ENCODE data around the gene PLXNB3. TPM values are rescaled to one million over a fixed set of nuclear protein-coding genes. Genes with fewer than 3 reads are reported as not detected.
A peak's percentile ranks its signal among the peaks of the same experiment; 100 is the strongest.
"Not testable (repeated sequence)": the region's sequence is repeated elsewhere in the genome, so short reads cannot be mapped to it uniquely, and the experiment has no call there.

Gene PLXNB3
- total RNA-seq, 2 donors from 2014 or later, result 0.48 to 2.4 TPM

GRCh38 chrX:153727123-153727931, 36.7 kb upstream of the PLXNB3 start:
- H3K9me3 Mint-ChIP-seq, result peaks cover 6% of the 10 kb centered on the region

GRCh38 chrX:153728095-153728494, 36.0 kb upstream of the PLXNB3 start:
- DNase-seq (ENCODE audit: low spot score) (no peak), ATAC-seq (no peak)
- H3K27ac Mint-ChIP-seq, result peak overlapping the region in 1 of 2 donors; percentile 60
- H3K27me3 Mint-ChIP-seq, result peaks cover 0 to 3% of the 10 kb centered on the region in 2 donors
- peaks cover 16 to 27% of the 10 kb centered on the region in 2 donors for H3K4me1 Mint-ChIP-seq (ENCODE audit: low read depth in 2 of 2)
- peaks cover 6% of the 10 kb centered on the region for H3K9me3 Mint-ChIP-seq
- peaks cover 15% of the 10 kb centered on the region for H3K36me3 Mint-ChIP-seq
- peak overlapping the region; percentile 75 for H3K4me3 Mint-ChIP-seq

More at GRCh38 chrX:153727123-153727931, 36.7 kb upstream of the PLXNB3 start:
- Mint-ChIP-seq H3K4me3 (peak overlapping the region; percentile 75), H3K27me3 (peaks cover 0 to 3% of the 10 kb centered on the region in 2 donors), H3K36me3 (peaks cover 15% of the 10 kb centered on the region), H3K4me1 (ENCODE audit: low read depth in 2 of 2) (peaks cover 22 to 31% of the 10 kb centered on the region in 2 donors), H3K27ac (peak overlapping the region; percentile 60 to 84)
- DNase-seq (ENCODE audit: low spot score) (no peak), ATAC-seq (no peak)

GRCh38 chrX:153728951-153729631, 35.0 kb upstream of the PLXNB3 start:
- DNase-seq (ENCODE audit: low spot score), result no peak
- Mint-ChIP-seq H3K27ac (no peak overlapping the region), H3K27me3 (peaks cover 0 to 3% of the 10 kb centered on the region in 2 donors), H3K4me1 (ENCODE audit: low read depth in 2 of 2) (peaks cover 16 to 27% of the 10 kb centered on the region in 2 donors), H3K36me3 (peaks cover 15% of the 10 kb centered on the region), H3K9me3 (peaks cover 6% of the 10 kb centered on the region), H3K4me3 (no peak overlapping the region)
- no peak for ATAC-seq

- ATAC-seq; H3K4me3 Mint-ChIP-seq; H3K27ac Mint-ChIP-seq; H3K9me3 Mint-ChIP-seq; DNase-seq (ENCODE audit: low spot score); H3K27me3 Mint-ChIP-seq: not testable (repeated sequence)
- Mint-ChIP-seq H3K4me1 (ENCODE audit: low read depth in 2 of 2) (peaks cover 20 to 31% of the 10 kb centered on the region in 2 donors), H3K36me3 (peaks cover 18% of the 10 kb centered on the region)
These were observed 33.9 kb upstream of the PLXNB3 start for GRCh38 chrX:153730115-153730514.

- peaks cover 6% of the 10 kb centered on the region for H3K9me3 Mint-ChIP-seq
- peaks cover 26 to 38% of the 10 kb centered on the region in 2 donors for H3K4me1 Mint-ChIP-seq (ENCODE audit: low read depth in 2 of 2)
- ATAC-seq (peak; percentile 57 to 65), DNase-seq (ENCODE audit: low spot score) (no peak)
- peak overlapping the region; percentile 85 for H3K4me3 Mint-ChIP-seq
- peak overlapping the region; percentile 78 to 79 for H3K27ac Mint-ChIP-seq
- peaks cover 18% of the 10 kb centered on the region for H3K36me3 Mint-ChIP-seq
- H3K27me3 Mint-ChIP-seq, result peaks cover 0 to 3% of the 10 kb centered on the region in 2 donors
These were observed 32.8 kb upstream of the PLXNB3 start for GRCh38 chrX:153731117-153731844.

- Mint-ChIP-seq H3K4me1 (ENCODE audit: low read depth in 2 of 2) (peaks cover 26 to 37% of the 10 kb centered on the region in 2 donors), H3K4me3 (peak overlapping the region; percentile 85), H3K36me3 (peaks cover 18% of the 10 kb centered on the region), H3K27ac (peak overlapping the region; percentile 78 to 79), H3K9me3 (peaks cover 6% of the 10 kb centered on the region), H3K27me3 (peaks cover 0 to 3% of the 10 kb centered on the region in 2 donors)
- ATAC-seq (no peak), DNase-seq (ENCODE audit: low spot score) (no peak)
These were observed 32.2 kb upstream of the PLXNB3 start for GRCh38 chrX:153731845-153732215.

- Mint-ChIP-seq H3K4me3 (no peak overlapping the region), H3K9me3 (peaks cover 6% of the 10 kb centered on the region), H3K36me3 (peaks cover 18% of the 10 kb centered on the region), H3K27me3 (peaks cover 0 to 3% of the 10 kb centered on the region in 2 donors), H3K27ac (peak overlapping the region; percentile 78 to 79), H3K4me1 (ENCODE audit: low read depth in 2 of 2) (peaks cover 26 to 33% of the 10 kb centered on the region in 2 donors)
- no peak for ATAC-seq
- no peak for DNase-seq (ENCODE audit: low spot score)
These were observed 31.6 kb upstream of the PLXNB3 start for GRCh38 chrX:153732401-153732800.

DNA sequence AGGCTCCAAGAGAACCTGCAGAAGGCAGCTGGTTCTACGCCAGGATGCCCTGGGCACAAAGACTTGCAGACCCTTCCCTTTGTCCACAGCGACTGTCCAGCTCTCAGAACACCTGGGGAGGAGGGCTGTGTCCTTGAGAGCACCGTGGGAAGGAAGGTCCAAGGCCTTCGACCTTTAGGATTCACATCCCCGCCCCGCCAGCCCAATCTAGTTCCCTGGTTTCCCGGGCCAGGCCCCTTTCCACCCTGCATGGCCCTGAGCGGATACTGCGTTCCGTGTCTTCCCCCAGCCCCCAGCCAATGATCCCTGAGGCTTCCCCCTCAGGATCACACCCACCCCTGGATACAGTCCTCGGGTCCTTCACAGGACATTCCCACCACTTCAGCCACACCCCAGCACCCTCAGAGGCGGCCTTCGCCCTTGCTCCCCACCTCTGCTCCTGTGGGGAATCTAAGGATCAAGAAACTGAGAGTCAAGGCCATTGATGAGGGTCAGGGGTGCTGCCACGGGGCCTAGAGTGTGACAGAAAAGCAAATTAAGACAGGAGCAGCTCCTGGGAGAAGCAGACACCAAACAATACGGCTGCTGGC, 30.3 kb upstream of the PLXNB3 start:
- Mint-ChIP-seq H3K36me3 (peaks cover 18% of the 10 kb centered on the region), H3K4me3 (no peak overlapping the region), H3K27me3 (peaks cover 0 to 3% of the 10 kb centered on the region in 2 donors), H3K9me3 (peaks cover 6% of the 10 kb centered on the region), H3K27ac (no peak overlapping the region), H3K4me1 (ENCODE audit: low read depth in 2 of 2) (peaks cover 26 to 28% of the 10 kb centered on the region in 2 donors)
- DNase-seq (ENCODE audit: low spot score), result no peak
- ATAC-seq, result no peak

GRCh38 chrX:153734871-153735270, 29.2 kb upstream of the PLXNB3 start:
- peak overlapping the region; percentile 45 for H3K4me3 Mint-ChIP-seq
- H3K4me1 Mint-ChIP-seq (ENCODE audit: low read depth in 2 of 2), result peaks cover 26 to 28% of the 10 kb centered on the region in 2 donors
- DNase-seq (ENCODE audit: low spot score), result no peak
- peaks cover 6% of the 10 kb centered on the region for H3K9me3 Mint-ChIP-seq
- ATAC-seq, result no peak
- peaks cover 0 to 3% of the 10 kb centered on the region in 2 donors for H3K27me3 Mint-ChIP-seq
- peaks cover 18% of the 10 kb centered on the region for H3K36me3 Mint-ChIP-seq
- no peak overlapping the region for H3K27ac Mint-ChIP-seq

GRCh38 chrX:153735274-153735673, 28.8 kb upstream of the PLXNB3 start:
- peaks cover 18% of the 10 kb centered on the region for H3K36me3 Mint-ChIP-seq
- ATAC-seq (peak; percentile 55 to 70), DNase-seq (ENCODE audit: low spot score) (no peak)
- peaks cover 0 to 3% of the 10 kb centered on the region in 2 donors for H3K27me3 Mint-ChIP-seq
- H3K27ac Mint-ChIP-seq, result no peak overlapping the region
- peaks cover 26 to 30% of the 10 kb centered on the region in 2 donors for H3K4me1 Mint-ChIP-seq (ENCODE audit: low read depth in 2 of 2)
- peaks cover 6% of the 10 kb centered on the region for H3K9me3 Mint-ChIP-seq
- H3K4me3 Mint-ChIP-seq, result peak overlapping the region; percentile 45

DNA sequence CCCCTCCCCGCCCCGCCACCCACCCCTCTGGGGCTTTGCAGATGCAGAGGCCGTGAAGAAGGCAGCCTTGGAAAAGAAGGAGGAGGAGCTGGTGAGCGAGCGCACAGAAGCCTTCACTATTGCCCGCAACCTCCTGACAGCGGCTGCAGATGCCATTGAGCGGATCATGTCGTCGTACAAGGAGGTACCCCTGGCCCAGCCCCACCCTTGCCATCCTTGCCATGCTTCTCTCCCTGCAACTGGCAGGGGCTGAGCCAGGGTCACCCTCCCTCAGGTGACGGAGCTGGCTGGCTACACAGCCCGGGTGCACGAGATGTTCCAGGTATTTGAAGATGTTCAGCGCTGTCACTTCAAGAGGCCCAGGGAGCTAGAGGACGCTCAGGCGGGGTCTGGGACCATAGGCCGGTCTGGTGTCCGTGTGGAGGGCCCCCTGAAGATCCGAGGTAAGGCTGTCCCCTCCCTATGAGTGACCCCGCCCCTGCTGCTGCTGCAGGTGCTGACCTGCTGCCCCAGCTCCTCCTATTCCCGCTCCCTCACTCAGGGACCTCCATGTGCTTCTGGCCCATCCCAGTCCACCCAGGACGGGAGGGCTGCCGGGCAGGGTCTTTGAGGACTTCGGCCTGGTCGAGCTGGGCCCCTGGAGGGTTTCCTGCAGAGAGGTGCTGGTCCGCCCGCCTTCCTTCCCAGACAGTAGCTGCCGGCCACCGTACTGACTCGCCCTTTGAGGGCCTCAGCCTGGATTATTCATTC, 27.8 kb upstream of the PLXNB3 start:
- peaks cover 11% of the 10 kb centered on the region for H3K36me3 Mint-ChIP-seq
- peaks cover 6% of the 10 kb centered on the region for H3K9me3 Mint-ChIP-seq
- ATAC-seq (no peak), DNase-seq (ENCODE audit: low spot score) (no peak)
- H3K4me3 Mint-ChIP-seq, result no peak overlapping the region
- H3K27me3 Mint-ChIP-seq, result peaks cover 0 to 3% of the 10 kb centered on the region in 2 donors
- peaks cover 18 to 23% of the 10 kb centered on the region in 2 donors for H3K4me1 Mint-ChIP-seq (ENCODE audit: low read depth in 2 of 2)
- no peak overlapping the region for H3K27ac Mint-ChIP-seq

GRCh38 chrX:153736871-153737441, 27.1 kb upstream of the PLXNB3 start:
- no peak for ATAC-seq
- Mint-ChIP-seq H3K36me3 (peaks cover 4% of the 10 kb centered on the region), H3K9me3 (no peaks in the 10 kb centered on the region), H3K4me3 (no peak overlapping the region), H3K27ac (no peak overlapping the region), H3K27me3 (peaks cover 0 to under 1% of the 10 kb centered on the region in 2 donors), H3K4me1 (ENCODE audit: low read depth in 2 of 2) (peaks cover 11 to 16% of the 10 kb centered on the region in 2 donors)
- DNase-seq (ENCODE audit: low spot score), result no peak
